DND-41 (cell line): Measurements from ENCODE around the gene DPYD.

Experiments
- EZH2 ChIP-seq: IDR thresholded peaks from 3 replicates; pipeline ENCODE4 v1.6.1; 2012; ENCODE audit warnings: borderline replicate concordance, low read depth, mild to moderate bottlenecking, moderate library complexity, low read length, inconsistent platforms; ENCODE audit not compliant: severe bottlenecking
- TF ChIP-seq, protein P1 (sequence below): IDR thresholded peaks from 2 replicates; pipeline ENCODE4 v1.5.1; 2012; ENCODE audit warnings: borderline replicate concordance, low read length, moderate library complexity, mild to moderate bottlenecking; ENCODE audit not compliant: poor library complexity, severe bottlenecking; ENCODE audit errors: extremely low read depth

DNA sequence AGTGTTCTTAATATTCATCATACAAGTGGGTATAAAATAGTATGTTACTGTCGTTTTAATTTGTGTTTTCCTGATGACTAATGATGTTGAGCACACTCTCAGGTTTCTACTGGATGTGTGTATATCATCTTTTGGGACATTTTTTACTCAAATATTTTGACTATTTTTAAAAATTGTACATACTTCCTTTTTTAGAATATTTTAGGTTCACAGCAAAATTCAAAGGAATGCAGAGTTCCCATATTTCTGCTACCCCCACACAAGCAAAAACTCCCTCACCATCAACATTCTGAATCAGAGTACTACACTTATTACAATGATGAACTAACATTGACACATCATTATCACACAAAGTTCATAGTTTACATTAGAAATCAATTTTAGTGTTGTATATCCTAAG lies 114.5 kb downstream of the DPYD start:
- TF ChIP-seq, protein P1, sequence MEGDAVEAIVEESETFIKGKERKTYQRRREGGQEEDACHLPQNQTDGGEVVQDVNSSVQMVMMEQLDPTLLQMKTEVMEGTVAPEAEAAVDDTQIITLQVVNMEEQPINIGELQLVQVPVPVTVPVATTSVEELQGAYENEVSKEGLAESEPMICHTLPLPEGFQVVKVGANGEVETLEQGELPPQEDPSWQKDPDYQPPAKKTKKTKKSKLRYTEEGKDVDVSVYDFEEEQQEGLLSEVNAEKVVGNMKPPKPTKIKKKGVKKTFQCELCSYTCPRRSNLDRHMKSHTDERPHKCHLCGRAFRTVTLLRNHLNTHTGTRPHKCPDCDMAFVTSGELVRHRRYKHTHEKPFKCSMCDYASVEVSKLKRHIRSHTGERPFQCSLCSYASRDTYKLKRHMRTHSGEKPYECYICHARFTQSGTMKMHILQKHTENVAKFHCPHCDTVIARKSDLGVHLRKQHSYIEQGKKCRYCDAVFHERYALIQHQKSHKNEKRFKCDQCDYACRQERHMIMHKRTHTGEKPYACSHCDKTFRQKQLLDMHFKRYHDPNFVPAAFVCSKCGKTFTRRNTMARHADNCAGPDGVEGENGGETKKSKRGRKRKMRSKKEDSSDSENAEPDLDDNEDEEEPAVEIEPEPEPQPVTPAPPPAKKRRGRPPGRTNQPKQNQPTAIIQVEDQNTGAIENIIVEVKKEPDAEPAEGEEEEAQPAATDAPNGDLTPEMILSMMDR: no peak
- TF ChIP-seq EZH2: no peak
